Cardiac fibroblast (primary cell): ENCODE measurements around the gene CLTRN.
"Not testable (repeated sequence)": the region's sequence is repeated elsewhere in the genome, so short reads cannot be mapped to it uniquely, and the experiment has no call there.

Source experiments
- DNase-seq, 2 donors: peaks; one replicate each; pipeline versions ENCODE4 v3.0.0 to v3.0.0-alpha.2; 2010; ENCODE audit warnings: low read depth in 2 of 2
- H3K4me3 ChIP-seq, 2 donors: replicated peaks in 1 of 2; 1 replicate in 1 of 2; 2 replicates in 1 of 2; pipeline ENCODE4 v1.5.1; 2011; ENCODE audit warnings: low read depth in 2 of 2, low read length in 2 of 2, mild to moderate bottlenecking in 2 of 2, moderate library complexity in 1 of 2
- TF ChIP-seq, protein P1 (sequence below): IDR thresholded peaks from one replicate; pipeline ENCODE4 v1.5.1; 2011; ENCODE audit warnings: low read depth, mild to moderate bottlenecking, low read length, inconsistent platforms

CLTRN gene

DNA sequence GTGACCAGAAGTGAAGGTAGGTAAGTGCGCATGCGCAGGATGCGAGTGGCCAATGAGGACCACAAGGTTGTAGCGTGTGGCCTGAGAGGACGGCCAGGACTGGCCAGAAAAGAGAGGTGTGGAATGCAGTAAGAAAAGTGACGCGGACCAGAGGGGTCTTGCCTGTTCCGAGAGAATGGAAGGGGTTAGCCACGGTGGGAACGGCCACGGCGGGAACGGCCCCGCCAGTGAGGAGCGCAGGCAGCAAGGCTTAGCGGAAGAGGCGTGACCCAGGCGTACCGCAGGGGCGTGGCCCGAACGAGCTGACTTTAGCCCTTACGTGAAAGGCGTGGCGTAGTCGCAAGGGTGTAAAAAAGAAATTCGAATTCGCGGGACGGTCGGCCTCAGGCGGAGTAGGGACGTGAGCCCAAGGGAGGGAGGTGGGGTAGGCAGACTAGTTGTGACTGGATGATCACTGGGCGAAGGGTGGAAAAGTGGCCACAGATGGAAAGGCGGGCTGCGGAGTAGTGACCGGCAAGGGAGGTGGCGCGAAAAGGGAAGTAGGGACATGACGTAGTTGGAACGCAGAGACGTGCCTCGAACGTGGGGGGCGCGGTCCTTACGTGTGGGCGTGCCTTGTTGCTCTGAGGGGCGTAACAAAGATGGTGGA lies 10.4 kb upstream of the CLTRN start:
- DNase-seq = peak; percentile 94 to 95
- TF ChIP-seq, protein P1, sequence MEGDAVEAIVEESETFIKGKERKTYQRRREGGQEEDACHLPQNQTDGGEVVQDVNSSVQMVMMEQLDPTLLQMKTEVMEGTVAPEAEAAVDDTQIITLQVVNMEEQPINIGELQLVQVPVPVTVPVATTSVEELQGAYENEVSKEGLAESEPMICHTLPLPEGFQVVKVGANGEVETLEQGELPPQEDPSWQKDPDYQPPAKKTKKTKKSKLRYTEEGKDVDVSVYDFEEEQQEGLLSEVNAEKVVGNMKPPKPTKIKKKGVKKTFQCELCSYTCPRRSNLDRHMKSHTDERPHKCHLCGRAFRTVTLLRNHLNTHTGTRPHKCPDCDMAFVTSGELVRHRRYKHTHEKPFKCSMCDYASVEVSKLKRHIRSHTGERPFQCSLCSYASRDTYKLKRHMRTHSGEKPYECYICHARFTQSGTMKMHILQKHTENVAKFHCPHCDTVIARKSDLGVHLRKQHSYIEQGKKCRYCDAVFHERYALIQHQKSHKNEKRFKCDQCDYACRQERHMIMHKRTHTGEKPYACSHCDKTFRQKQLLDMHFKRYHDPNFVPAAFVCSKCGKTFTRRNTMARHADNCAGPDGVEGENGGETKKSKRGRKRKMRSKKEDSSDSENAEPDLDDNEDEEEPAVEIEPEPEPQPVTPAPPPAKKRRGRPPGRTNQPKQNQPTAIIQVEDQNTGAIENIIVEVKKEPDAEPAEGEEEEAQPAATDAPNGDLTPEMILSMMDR = no peak
- H3K4me3 ChIP-seq = peak overlapping the region; percentile 84 to 87

DNA sequence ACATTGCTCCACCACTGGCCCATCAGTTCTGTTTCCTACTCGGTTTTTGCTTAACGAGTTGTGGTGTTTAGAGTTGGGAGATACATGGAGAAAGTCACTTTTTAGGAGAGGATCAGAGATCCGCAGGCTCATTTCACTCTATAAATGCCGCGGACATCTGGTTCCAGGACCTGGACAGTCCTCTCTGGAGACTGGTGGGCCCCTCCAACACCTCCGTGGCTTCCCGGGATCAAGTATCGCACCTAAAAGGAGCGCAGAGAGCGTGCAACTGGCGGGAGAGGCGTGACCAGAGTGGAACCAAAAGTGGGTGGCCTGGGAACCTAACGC lies 9.9 kb upstream of the CLTRN start:
- TF ChIP-seq, protein P1 = no peak

DNA sequence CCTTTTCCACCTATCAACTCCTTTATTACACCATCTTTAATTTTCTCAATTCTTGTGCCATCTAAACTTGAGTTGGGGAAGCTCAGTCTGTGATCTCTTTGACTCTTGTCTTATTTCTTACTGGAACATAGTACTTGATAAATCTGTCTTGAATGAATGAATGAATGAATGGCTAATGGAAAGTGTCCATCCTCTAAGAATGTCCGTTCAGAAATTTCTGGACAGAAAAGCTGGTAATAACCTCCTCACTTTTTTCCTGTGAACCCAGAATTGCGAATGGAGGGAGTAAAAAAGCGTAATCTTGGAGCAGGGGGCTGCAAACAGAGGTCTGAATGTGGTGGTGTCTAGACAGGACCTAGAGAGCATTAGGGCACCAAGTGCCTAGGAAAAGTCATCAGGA lies 9.4 kb upstream of the CLTRN start:
- DNase-seq = no peak
- TF ChIP-seq, protein P1 = no peak
- H3K4me3 ChIP-seq = peak overlapping the region; percentile 84 to 87

More for the DNA sequence above, 9.9 kb upstream of the CLTRN start:
- DNase-seq = no peak
- H3K4me3 ChIP-seq = peak overlapping the region; percentile 84 to 87

- no peak for DNase-seq
- no peak overlapping the region for H3K4me3 ChIP-seq
- TF ChIP-seq, protein P1 = no peak
These were observed 8.3 kb upstream of the CLTRN start for GRCh38 chrX:15672881-15673280.

DNA sequence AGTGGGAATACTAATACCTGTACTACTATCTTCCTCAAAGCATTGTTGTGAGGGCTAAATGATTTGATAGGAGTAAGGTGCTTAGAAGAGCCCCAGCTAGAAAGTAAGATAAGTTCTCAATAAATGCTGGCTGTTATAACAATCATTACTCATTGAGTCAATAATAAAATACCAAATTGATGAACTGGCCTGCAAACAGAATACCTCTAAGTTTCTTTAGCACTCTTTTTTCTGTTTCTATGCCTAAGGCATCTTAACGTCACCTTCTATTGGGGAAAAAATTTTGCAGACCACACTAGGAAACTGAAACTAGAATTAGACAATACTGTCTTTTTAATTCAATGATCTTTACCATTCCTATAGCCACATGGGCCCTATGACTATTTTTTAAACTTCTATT lies 1.2 kb downstream of the CLTRN start:
- TF ChIP-seq, protein P1 = no peak
- DNase-seq = no peak
- no peak overlapping the region for H3K4me3 ChIP-seq

DNA sequence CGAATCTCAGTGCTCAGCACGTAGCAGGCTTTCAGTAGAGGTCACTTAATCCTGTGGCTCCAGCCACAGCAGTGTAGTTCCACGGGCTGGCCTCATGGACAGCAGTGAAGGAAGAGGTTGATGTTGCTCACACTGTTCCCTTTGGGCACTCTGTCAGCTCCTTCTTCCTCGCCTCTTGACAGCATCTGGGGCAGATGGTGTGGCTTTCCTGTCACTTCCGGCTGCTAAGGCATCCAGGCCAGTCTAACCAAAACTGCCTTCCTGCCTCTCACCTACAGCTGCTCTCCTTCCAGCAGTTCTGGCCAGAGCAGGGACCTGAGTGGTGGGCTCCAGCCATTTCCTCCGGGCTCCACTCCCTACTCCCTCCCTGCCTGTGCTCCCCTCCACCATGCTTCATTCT lies 9.8 kb downstream of the CLTRN start:
- H3K4me3 ChIP-seq, DNase-seq: not testable (repeated sequence)

DNA sequence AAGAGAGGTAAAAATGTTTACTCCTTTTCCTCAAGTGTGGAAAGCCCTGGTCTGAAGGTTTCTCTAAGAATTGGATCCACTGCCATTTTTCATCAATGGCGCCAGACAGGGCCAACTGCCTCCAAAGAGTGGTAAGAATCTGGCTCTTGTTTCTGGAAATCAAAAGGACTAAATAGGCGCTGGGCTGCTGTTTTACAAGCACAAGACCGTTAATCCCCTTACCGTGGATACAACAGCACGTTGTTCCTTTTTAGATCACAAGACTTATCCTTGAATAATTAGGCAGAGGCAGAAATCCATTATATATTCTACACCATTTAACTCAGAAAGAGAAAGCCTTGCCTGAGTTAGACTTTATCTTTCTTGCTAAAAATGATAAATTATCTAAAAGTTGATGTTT lies 10.6 kb downstream of the CLTRN start:
- DNase-seq = no peak
- TF ChIP-seq, protein P1 = no peak
- H3K4me3 ChIP-seq = no peak overlapping the region

DNA sequence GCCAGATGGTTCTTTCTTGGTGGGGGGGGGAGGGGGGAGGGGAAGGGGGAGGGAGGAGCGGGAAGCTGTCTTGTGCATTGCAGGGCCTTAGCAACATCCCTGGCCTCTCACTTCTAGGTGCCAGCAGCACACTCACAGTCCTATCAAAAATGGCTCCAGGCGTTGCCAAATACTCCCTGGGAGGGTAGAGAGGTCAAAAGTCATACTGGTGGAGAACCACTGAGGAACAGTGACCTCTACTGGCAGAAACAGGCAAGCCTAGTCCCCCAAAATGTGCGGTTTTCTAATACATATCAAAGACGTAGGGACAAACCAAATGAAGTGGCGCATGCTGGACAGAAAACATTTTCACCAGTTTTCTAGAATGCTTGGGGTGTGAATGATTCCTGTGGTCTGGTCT lies 17.1 kb downstream of the CLTRN start:
- not testable (repeated sequence) for DNase-seq, H3K4me3 ChIP-seq
